Natural killer cell (primary cell): ENCODE results near the gene UGT1A10. TPM values are rescaled to one million over a fixed set of nuclear protein-coding genes. Genes with fewer than 3 reads are reported as not detected.

Experiments
- ATAC-seq, 3 donors: fragments of 150-1000 bp in 2 of 3; fragments of 200-7000 bp in 1 of 3; cut with Tn5 transposase; 1 replicate in 1 of 3; 2 replicates in 2 of 3; pipeline ENCODE4 v1.10.0; 2021; ENCODE audit warnings: mild to moderate bottlenecking in 2 of 3, moderate library complexity in 2 of 3
- DNase-seq, 2 donors: peaks; one replicate each; pipeline versions ENCODE4 v3.0.0 to v3.0.0-alpha.2; 2013 to 2021; ENCODE audit warnings: mixed read lengths in 1 of 2
- H3K27ac ChIP-seq: one replicate; pipeline ENCODE4 v1.5.1; 2013; ENCODE audit warnings: mild to moderate bottlenecking, low read length
- H3K27me3 ChIP-seq: one replicate; pipeline ENCODE4 v1.6.1; 2013; ENCODE audit warnings: low read length; ENCODE audit not compliant: control insufficient read depth, insufficient read depth
- H3K36me3 ChIP-seq: one replicate; pipeline ENCODE4 v1.6.1; 2013; ENCODE audit warnings: low read length; ENCODE audit not compliant: control insufficient read depth, insufficient read depth
- H3K4me1 ChIP-seq: one replicate; pipeline ENCODE4 v1.6.1; 2013; ENCODE audit warnings: low read length; ENCODE audit not compliant: control insufficient read depth, insufficient read depth
- H3K4me3 ChIP-seq: one replicate; pipeline ENCODE4 v1.5.1; 2013; ENCODE audit warnings: low read length
- H3K9me3 ChIP-seq: one replicate; pipeline ENCODE4 v1.6.1; 2013; ENCODE audit warnings: low read length; ENCODE audit not compliant: control insufficient read depth, insufficient read depth
- H3K27ac Mint-ChIP-seq, 2 donors: one replicate each; pipeline ENCODE4 v1.8.0; 2022; ENCODE audit warnings: mild to moderate bottlenecking in 2 of 2, mixed read lengths in 2 of 2, moderate library complexity in 1 of 2
- H3K27me3 Mint-ChIP-seq, 2 donors: one replicate each; pipeline ENCODE4 v1.8.0; 2022; ENCODE audit warnings: low read depth in 2 of 2, mixed read lengths in 2 of 2
- H3K36me3 Mint-ChIP-seq: one replicate; pipeline ENCODE4 v1.8.0; 2022; ENCODE audit warnings: mixed read lengths
- H3K4me1 Mint-ChIP-seq, 2 donors: one replicate each; pipeline ENCODE4 v1.8.0; 2022; ENCODE audit warnings: mixed read lengths in 2 of 2
- H3K4me3 Mint-ChIP-seq: one replicate; pipeline ENCODE4 v1.8.0; 2022; ENCODE audit warnings: mild to moderate bottlenecking, moderate library complexity, mixed read lengths
- H3K9me3 Mint-ChIP-seq, 2 donors: one replicate each; pipeline ENCODE4 v1.8.0; 2022; ENCODE audit warnings: mixed read lengths in 2 of 2
- WGBS: methylation state at CpG from one replicate; pipeline ENCODE4 v1.1.7; 2013; ENCODE audit warnings: missing lambda C conversion rate; ENCODE audit not compliant: insufficient coverage; 5-methylcytosine and 5-hydroxymethylcytosine counted together
- intact Hi-C: fragments of 100-400 bp; cut with micrococcal nuclease; formaldehyde crosslinking; loops from one replicate; pipeline ENCODE4 v1.14.2; 2022
- total RNA-seq, 4 donors: library from RNA; stranded (reverse); fragments of 120-200 nt in 1 of 4; gene quantifications; one replicate each; pipeline versions ENCODE4 v1.2.3 to v1.2.4, GENCODE V29; 2013 to 2022
- TF ChIP-seq, protein P1 (sequence below): fragments of 200-600 bp; IDR thresholded peaks from one replicate; pipeline ENCODE4 v1.8.0; 2022; ENCODE audit warnings: antibody characterized with exemption

Gene UGT1A10
- total RNA-seq, 3 donors from 2014 or later (not counting 1 experiment from before 2014, with no cell fraction given): not detected

DNA sequence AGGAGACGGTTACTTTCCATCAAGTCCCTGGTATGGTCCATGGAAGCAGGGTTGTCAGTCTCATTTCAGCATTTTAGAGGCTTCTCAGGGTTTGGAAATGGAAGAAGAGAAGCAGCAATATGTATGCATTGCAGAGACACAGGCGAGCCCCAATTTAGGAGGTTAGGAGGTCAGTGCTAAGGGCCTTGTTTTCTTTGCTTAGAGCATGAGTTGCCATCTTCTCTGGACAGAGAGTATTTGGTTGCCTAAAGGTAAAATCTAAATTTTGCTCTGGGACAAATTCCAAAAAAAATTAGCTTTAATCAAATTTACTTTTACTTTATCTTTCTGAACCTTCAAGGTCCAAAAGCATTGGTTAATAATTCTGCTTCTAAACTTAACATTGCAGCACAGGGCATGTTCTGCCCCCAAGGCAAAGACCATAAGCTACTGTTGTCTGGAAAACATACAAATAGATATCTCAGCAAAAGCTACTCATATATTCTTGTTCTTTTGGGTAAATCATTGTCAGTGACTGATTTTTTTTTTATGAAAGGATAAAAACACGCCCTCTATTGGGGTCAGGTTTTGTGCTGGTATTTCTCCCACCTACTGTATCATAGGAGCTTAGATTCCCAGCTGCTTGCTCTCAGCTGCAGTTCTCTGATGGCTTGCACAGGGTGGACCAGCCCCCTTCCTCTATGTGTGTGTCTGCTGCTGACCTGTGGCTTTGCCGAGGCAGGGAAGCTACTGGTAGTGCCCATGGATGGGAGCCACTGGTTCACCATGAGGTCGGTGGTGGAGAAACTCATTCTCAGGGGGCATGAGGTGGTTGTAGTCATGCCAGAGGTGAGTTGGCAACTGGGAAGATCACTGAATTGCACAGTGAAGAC lies 35.3 kb downstream of the UGT1A10 start, which contains the start of gene UGT1A9:
Gene UGT1A9, plus strand, starts transcription at position 609 of the 872 bp plus-strand sequence. Its CDS starts 37 bp downstream, at position 646.
- DNase-seq (no peak), ATAC-seq (no peak)
- no peak within 1 kb of the TSS for H3K4me3 Mint-ChIP-seq
- no peaks in the 10 kb centered on the region for H3K4me1 Mint-ChIP-seq
- no peak within 1 kb of the TSS for H3K4me3 ChIP-seq
- no peaks in the 10 kb centered on the region for H3K9me3 Mint-ChIP-seq
- no peaks in the 10 kb centered on the region for H3K27me3 ChIP-seq
- no peaks in the 10 kb centered on the region for H3K36me3 Mint-ChIP-seq
- intact Hi-C loops: no loop called here
- TF ChIP-seq, protein P1, sequence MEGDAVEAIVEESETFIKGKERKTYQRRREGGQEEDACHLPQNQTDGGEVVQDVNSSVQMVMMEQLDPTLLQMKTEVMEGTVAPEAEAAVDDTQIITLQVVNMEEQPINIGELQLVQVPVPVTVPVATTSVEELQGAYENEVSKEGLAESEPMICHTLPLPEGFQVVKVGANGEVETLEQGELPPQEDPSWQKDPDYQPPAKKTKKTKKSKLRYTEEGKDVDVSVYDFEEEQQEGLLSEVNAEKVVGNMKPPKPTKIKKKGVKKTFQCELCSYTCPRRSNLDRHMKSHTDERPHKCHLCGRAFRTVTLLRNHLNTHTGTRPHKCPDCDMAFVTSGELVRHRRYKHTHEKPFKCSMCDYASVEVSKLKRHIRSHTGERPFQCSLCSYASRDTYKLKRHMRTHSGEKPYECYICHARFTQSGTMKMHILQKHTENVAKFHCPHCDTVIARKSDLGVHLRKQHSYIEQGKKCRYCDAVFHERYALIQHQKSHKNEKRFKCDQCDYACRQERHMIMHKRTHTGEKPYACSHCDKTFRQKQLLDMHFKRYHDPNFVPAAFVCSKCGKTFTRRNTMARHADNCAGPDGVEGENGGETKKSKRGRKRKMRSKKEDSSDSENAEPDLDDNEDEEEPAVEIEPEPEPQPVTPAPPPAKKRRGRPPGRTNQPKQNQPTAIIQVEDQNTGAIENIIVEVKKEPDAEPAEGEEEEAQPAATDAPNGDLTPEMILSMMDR: no peak
- H3K27ac Mint-ChIP-seq: no peak within 1 kb of the TSS
- H3K27ac ChIP-seq: no peak within 1 kb of the TSS
- 91% methylated on average over 5 of the region's 5 CpGs for WGBS
- H3K36me3 ChIP-seq: no peaks in the 10 kb centered on the region
- H3K9me3 ChIP-seq: no peaks in the 10 kb centered on the region
- H3K27me3 Mint-ChIP-seq: peaks cover 18 to 44% of the 10 kb centered on the region in 2 donors
- no peaks in the 10 kb centered on the region for H3K4me1 ChIP-seq

DNA sequence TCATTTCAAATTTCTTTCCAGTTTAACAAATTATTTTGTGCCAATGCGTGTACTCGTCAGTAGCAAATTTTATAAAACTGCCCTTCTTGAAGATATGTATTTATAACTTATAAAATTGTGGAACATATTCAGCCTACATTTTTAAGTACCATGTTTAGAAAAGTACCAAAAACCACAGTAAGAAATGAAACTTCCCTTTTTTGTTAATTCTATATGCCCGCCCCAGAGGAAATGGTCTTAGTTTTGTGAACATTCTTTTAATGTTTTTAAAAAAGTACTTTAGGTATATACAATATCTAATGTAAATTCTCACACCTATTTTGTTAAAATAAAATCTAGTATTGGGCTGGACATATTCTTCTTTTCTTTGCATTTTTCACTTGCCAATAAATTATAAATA lies 36.6 kb downstream of the UGT1A10 start:
- no peak overlapping the region for H3K4me3 ChIP-seq
- Mint-ChIP-seq H3K4me3 (no peak overlapping the region), H3K4me1 (no peaks in the 10 kb centered on the region), H3K36me3 (no peaks in the 10 kb centered on the region), H3K9me3 (no peaks in the 10 kb centered on the region), H3K27me3 (peaks cover 19 to 51% of the 10 kb centered on the region in 2 donors), H3K27ac (no peak overlapping the region)
- no peak overlapping the region for H3K27ac ChIP-seq
- no peak for DNase-seq
- intact Hi-C loops: no loop called here
- WGBS: no CpG with 5 or more reads among the region's 3 CpGs
- TF ChIP-seq, protein P1: no peak
- H3K9me3 ChIP-seq: no peaks in the 10 kb centered on the region
- H3K4me1 ChIP-seq: no peaks in the 10 kb centered on the region
- H3K36me3 ChIP-seq: no peaks in the 10 kb centered on the region
- no peak for ATAC-seq
- no peaks in the 10 kb centered on the region for H3K27me3 ChIP-seq

DNA sequence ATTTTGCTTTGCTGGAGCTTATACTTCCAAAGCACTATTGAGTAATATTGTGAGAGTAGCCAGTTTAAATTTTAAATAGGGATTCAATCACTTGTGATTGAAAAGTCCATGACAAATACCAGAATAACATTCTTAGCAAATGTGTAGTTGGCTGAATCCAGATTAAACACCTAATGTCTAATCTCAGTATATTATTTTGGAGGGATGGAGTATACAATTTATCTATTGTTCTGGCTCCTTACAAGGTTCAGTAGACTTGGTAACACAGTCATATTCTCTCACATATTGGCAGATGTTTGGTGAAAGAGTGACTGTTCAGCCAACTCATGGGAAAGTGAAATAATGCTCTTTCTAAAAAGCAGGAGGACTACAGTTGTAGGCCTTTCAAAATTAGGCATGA lies 37.6 kb downstream of the UGT1A10 start:
- ATAC-seq (no peak), DNase-seq (no peak)
- Histone ChIP-seq H3K27me3 (no peaks in the 10 kb centered on the region), H3K27ac (no peak overlapping the region), H3K4me1 (no peaks in the 10 kb centered on the region), H3K4me3 (no peak overlapping the region), H3K36me3 (no peaks in the 10 kb centered on the region), H3K9me3 (no peaks in the 10 kb centered on the region)
- TF ChIP-seq, protein P1: no peak
- Mint-ChIP-seq H3K4me1 (no peaks in the 10 kb centered on the region), H3K4me3 (no peak overlapping the region), H3K9me3 (no peaks in the 10 kb centered on the region), H3K27ac (no peak overlapping the region), H3K36me3 (no peaks in the 10 kb centered on the region), H3K27me3 (peaks cover 13 to 44% of the 10 kb centered on the region in 2 donors)
- intact Hi-C loops: no loop called here
